Neural progenitor cell (in vitro differentiated cells): ENCODE results near the gene CDKN1A. TPM values are rescaled to one million over a fixed set of nuclear protein-coding genes. Genes with fewer than 3 reads are reported as not detected.

Experiments used
- DNase-seq: peaks from one replicate; pipeline ENCODE4 v3.0.0-alpha.2; 2016; ENCODE audit warnings: low spot score
- H2AFZ ChIP-seq: fragments of 200-600 bp; sonication (generic); replicated peaks from 2 replicates; pipeline ENCODE4 v1.6.1; 2016; ENCODE audit warnings: antibody characterized with exemption
- H3F3A ChIP-seq: fragments of 200-600 bp; sonication (generic); 2 replicates; pipeline ENCODE4 v1.6.1; 2016; ENCODE audit warnings: antibody characterized with exemption, low read depth
- H3K27ac ChIP-seq: fragments of 200-600 bp; sonication (generic); 2 replicates; pipeline ENCODE4 v1.5.1; 2016; ENCODE audit warnings: mild to moderate bottlenecking
- H3K27me3 ChIP-seq: fragments of 200-600 bp; sonication (generic); 2 replicates; pipeline ENCODE4 v1.6.1; 2016; ENCODE audit warnings: mild to moderate bottlenecking, moderate library complexity
- H3K36me3 ChIP-seq: fragments of 200-600 bp; sonication (generic); 2 replicates; pipeline ENCODE4 v1.5.1; 2016
- H3K4me1 ChIP-seq: fragments of 200-600 bp; sonication (generic); 2 replicates; pipeline ENCODE4 v1.6.1; 2016; ENCODE audit warnings: mixed run types
- H3K4me2 ChIP-seq: fragments of 200-600 bp; sonication (generic); 2 replicates; pipeline ENCODE4 v1.6.1; 2016
- H3K4me3 ChIP-seq: fragments of 200-600 bp; sonication (generic); 2 replicates; pipeline ENCODE4 v1.5.1; 2016
- H3K79me2 ChIP-seq: fragments of 200-600 bp; sonication (generic); 2 replicates; pipeline ENCODE4 v1.6.1; 2016; ENCODE audit warnings: low read depth
- H3K9ac ChIP-seq: fragments of 200-600 bp; sonication (generic); 2 replicates; pipeline ENCODE4 v1.6.1; 2016
- H3K9me3 ChIP-seq: fragments of 200-600 bp; sonication (generic); 2 replicates; pipeline ENCODE4 v1.5.1; 2016; ENCODE audit warnings: low read depth
- H4K20me1 ChIP-seq: fragments of 200-600 bp; sonication (generic); 2 replicates; pipeline ENCODE4 v1.6.1; 2016; ENCODE audit warnings: low read depth
- H3K27ac Mint-ChIP-seq: 3 replicates; pipeline ENCODE4 v1.8.0; 2021; ENCODE audit warnings: mixed read lengths
- H3K27me3 Mint-ChIP-seq: 2 replicates; pipeline ENCODE4 v1.8.0; 2022; ENCODE audit warnings: low read depth, mild to moderate bottlenecking, inconsistent platforms, moderate library complexity, mixed read lengths; ENCODE audit not compliant: insufficient read depth
- H3K36me3 Mint-ChIP-seq: 3 replicates; pipeline ENCODE4 v1.8.0; 2021; ENCODE audit warnings: mixed read lengths
- H3K4me1 Mint-ChIP-seq: 3 replicates; pipeline ENCODE4 v1.8.0; 2021; ENCODE audit warnings: mixed read lengths
- H3K4me3 Mint-ChIP-seq: 3 replicates; pipeline ENCODE4 v1.8.0; 2021; ENCODE audit warnings: mild to moderate bottlenecking, moderate library complexity, mixed read lengths
- H3K9me3 Mint-ChIP-seq: 3 replicates; pipeline ENCODE4 v1.8.0; 2020; ENCODE audit warnings: mixed read lengths
- EZH2 ChIP-seq: fragments of 200-600 bp; sonication (generic); IDR thresholded peaks from 2 replicates; pipeline ENCODE4 v1.6.1; 2017; ENCODE audit warnings: antibody characterized with exemption, mild to moderate bottlenecking, moderate library complexity
- EZH2phosphoT487 ChIP-seq: fragments of 200-600 bp; sonication (generic); IDR thresholded peaks from 2 replicates; pipeline ENCODE4 v1.6.1; 2017; ENCODE audit warnings: antibody characterized with exemption
- total RNA-seq: library from RNA; depleted of rRNA; stranded (reverse); fragments of >200 nt; gene quantifications from 2 replicates; pipeline ENCODE4 v1.2.3, GENCODE V29; 2015; ENCODE audit warnings: low replicate concordance
- TF ChIP-seq, protein P1 (sequence below): fragments of 200-600 bp; sonication (generic); IDR thresholded peaks from 2 replicates; pipeline ENCODE4 v1.5.1; 2017; ENCODE audit warnings: antibody characterized with exemption, mild to moderate bottlenecking

CDKN1A gene
- total RNA-seq, 1 donor from 2014 or later = 7.0 TPM

DNA sequence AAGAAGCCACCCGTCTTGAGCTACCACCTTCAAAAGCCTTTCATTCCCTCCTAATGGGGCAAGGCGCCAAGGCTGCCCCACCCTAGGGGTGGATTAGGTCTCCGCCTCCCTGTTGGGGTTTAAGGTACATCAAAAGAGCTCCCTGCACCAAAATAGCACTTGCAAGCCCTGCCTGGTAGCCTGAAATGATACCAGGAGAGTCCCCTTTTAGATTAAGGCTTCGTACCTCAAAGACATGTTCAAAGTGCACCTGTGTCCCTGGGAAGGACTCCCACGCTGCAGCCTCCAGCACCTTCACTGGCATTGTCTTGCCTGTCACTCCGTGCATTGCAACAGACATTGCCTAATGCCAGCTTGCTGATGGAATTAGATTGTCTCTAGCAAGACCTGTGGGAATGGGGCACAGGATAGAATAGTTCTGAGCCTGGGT lies 15.7 kb upstream of the CDKN1A start:
- Histone ChIP-seq H3K4me2 (peak overlapping the region; percentile 28), H3K4me3 (no peak overlapping the region), H3K9me3 (no peaks in the 10 kb centered on the region), H3K27ac (no peak overlapping the region), H4K20me1 (no peaks in the 10 kb centered on the region), H3K27me3 (peaks cover 21% of the 10 kb centered on the region), H2AFZ (no peak overlapping the region), H3K9ac (no peak overlapping the region), H3F3A (peaks cover 23% of the 10 kb centered on the region), H3K79me2 (no peaks in the 10 kb centered on the region), H3K36me3 (no peaks in the 10 kb centered on the region), H3K4me1 (peaks cover 29% of the 10 kb centered on the region)
- DNase-seq = no peak
- H3K27ac Mint-ChIP-seq = no peak overlapping the region
- no peaks in the 10 kb centered on the region for H3K27me3 Mint-ChIP-seq
- TF ChIP-seq EZH2phosphoT487 = no peak
- TF ChIP-seq, protein P1, sequence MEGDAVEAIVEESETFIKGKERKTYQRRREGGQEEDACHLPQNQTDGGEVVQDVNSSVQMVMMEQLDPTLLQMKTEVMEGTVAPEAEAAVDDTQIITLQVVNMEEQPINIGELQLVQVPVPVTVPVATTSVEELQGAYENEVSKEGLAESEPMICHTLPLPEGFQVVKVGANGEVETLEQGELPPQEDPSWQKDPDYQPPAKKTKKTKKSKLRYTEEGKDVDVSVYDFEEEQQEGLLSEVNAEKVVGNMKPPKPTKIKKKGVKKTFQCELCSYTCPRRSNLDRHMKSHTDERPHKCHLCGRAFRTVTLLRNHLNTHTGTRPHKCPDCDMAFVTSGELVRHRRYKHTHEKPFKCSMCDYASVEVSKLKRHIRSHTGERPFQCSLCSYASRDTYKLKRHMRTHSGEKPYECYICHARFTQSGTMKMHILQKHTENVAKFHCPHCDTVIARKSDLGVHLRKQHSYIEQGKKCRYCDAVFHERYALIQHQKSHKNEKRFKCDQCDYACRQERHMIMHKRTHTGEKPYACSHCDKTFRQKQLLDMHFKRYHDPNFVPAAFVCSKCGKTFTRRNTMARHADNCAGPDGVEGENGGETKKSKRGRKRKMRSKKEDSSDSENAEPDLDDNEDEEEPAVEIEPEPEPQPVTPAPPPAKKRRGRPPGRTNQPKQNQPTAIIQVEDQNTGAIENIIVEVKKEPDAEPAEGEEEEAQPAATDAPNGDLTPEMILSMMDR = no peak
- no peak for TF ChIP-seq EZH2
- no peaks in the 10 kb centered on the region for H3K36me3 Mint-ChIP-seq
- peaks cover 18% of the 10 kb centered on the region for H3K4me1 Mint-ChIP-seq
- H3K4me3 Mint-ChIP-seq = no peak overlapping the region
- H3K9me3 Mint-ChIP-seq = no peaks in the 10 kb centered on the region

DNA sequence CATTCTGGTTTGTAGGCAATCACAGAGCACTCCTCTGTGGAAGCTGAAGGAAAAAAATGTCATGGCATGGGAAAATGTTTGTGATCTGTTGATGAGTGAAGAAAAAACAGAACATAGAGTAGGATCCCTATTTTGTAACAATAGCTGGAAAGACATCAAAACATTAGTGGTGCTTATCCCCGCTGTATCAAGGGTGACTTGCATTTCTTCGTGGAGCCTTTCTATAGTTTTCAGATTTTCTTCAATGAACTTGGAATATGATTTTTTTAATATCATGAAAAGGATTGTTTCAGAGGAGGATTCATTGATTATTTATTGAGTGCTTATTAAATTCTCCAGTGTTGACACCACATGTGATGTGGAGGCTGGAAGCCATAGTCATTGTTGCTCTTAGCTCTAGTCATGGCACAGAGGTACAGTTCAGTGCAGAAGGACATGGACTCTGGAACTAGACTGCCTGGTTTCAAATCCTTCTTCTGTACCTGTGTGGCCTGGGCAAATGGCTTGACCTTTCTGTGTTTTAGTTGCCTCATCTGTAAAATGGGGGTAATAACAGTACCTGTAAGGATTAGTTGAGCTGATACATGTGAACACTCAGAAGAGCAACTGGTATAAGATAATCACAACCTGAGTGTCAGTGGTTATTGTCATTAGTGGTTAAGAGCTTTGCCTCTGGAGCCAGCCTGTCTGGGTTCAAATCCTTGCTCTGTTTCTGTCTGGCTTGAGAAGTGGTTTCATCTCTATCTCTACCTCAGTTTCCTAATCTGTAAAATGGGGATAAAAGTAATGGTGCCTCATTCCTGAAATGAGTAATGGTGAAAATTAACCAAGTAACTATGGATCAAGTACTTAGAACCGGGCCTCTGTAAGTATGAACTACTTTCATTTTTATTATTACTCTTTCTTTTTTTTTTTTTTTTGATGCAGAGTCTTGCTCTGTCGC lies 14.7 kb upstream of the CDKN1A start:
- H3F3A ChIP-seq = peaks cover 32% of the 10 kb centered on the region
- H3K4me3 ChIP-seq = no peak overlapping the region
- no peaks in the 10 kb centered on the region for H3K9me3 ChIP-seq
- no peak overlapping the region for H3K27ac Mint-ChIP-seq
- peaks cover 27% of the 10 kb centered on the region for H3K4me1 Mint-ChIP-seq
- no peaks in the 10 kb centered on the region for H3K27me3 Mint-ChIP-seq
- H4K20me1 ChIP-seq = no peaks in the 10 kb centered on the region
- no peak overlapping the region for H2AFZ ChIP-seq
- no peaks in the 10 kb centered on the region for H3K79me2 ChIP-seq
- H3K36me3 Mint-ChIP-seq = no peaks in the 10 kb centered on the region
- H3K27me3 ChIP-seq = peaks cover 21% of the 10 kb centered on the region
- H3K36me3 ChIP-seq = no peaks in the 10 kb centered on the region
- DNase-seq = no peak
- TF ChIP-seq EZH2phosphoT487 (no peak), EZH2 (no peak)
- TF ChIP-seq, protein P1 = no peak
- H3K9ac ChIP-seq = no peak overlapping the region
- H3K4me3 Mint-ChIP-seq = no peak overlapping the region
- H3K27ac ChIP-seq = no peak overlapping the region
- no peaks in the 10 kb centered on the region for H3K9me3 Mint-ChIP-seq
- H3K4me2 ChIP-seq = no peak overlapping the region
- peaks cover 38% of the 10 kb centered on the region for H3K4me1 ChIP-seq

DNA sequence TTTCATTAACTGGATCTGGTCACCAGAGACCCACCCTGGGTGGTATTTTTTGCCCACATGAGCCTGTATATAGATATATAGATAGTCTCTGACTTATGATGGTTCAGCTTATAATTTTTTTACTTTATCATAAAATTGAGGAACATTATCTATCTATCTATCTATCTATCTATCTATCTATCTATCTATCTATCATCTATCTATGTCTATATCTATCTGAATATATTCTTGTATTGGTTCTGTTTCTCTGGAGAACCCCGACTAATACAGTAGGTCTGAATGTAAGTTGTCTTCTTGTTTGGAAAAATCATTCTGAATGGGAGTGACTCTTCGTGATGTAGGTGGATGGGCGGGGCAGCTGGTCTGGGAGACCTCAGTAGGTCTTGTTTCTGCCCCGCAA lies 13.3 kb upstream of the CDKN1A start:
- H3K9me3 Mint-ChIP-seq = no peaks in the 10 kb centered on the region
- no peak overlapping the region for H3K27ac Mint-ChIP-seq
- H4K20me1 ChIP-seq = no peaks in the 10 kb centered on the region
- peaks cover 10% of the 10 kb centered on the region for H3K27me3 ChIP-seq
- H3K4me3 Mint-ChIP-seq = peak overlapping the region; percentile 8
- H3K9ac ChIP-seq = no peak overlapping the region
- H3K27me3 Mint-ChIP-seq = no peaks in the 10 kb centered on the region
- H3K36me3 ChIP-seq = no peaks in the 10 kb centered on the region
- no peaks in the 10 kb centered on the region for H3K9me3 ChIP-seq
- H3K36me3 Mint-ChIP-seq = no peaks in the 10 kb centered on the region
- DNase-seq = no peak
- H3K27ac ChIP-seq = no peak overlapping the region
- no peaks in the 10 kb centered on the region for H3K79me2 ChIP-seq
- H3K4me1 Mint-ChIP-seq = peaks cover 39% of the 10 kb centered on the region
- TF ChIP-seq EZH2phosphoT487 (no peak), EZH2 (no peak)
- peaks cover 32% of the 10 kb centered on the region for H3F3A ChIP-seq
- no peak overlapping the region for H2AFZ ChIP-seq
- no peak overlapping the region for H3K4me3 ChIP-seq
- H3K4me1 ChIP-seq = peaks cover 50% of the 10 kb centered on the region
- no peak overlapping the region for H3K4me2 ChIP-seq

DNA sequence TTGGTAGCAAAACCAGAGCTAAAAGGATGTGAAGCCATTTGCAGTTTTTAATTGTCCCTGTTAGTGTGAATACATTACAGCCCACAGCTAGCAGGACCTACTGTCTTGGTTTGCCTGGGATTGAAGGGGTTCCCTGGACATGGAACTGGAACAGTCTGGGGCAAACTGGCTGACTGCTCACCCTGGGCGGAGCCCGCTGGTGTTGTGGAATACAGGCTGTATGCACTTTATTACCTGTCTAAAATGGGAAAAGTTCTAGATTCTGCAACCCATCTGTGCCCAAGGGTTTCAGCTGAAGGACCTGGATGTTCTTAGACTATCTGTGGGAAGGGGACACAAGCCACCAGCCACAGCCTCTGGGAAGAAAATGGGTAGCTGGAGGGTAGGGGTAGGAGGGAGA lies 12.2 kb upstream of the CDKN1A start:
- Histone ChIP-seq H2AFZ (no peak overlapping the region), H3K4me1 (peaks cover 50% of the 10 kb centered on the region), H3K9ac (no peak overlapping the region), H3K4me2 (no peak overlapping the region), H3F3A (peaks cover 32% of the 10 kb centered on the region), H3K27me3 (no peaks in the 10 kb centered on the region), H3K79me2 (no peaks in the 10 kb centered on the region), H4K20me1 (no peaks in the 10 kb centered on the region), H3K4me3 (no peak overlapping the region), H3K36me3 (no peaks in the 10 kb centered on the region), H3K9me3 (no peaks in the 10 kb centered on the region), H3K27ac (no peak overlapping the region)
- Mint-ChIP-seq H3K27me3 (peaks cover 2% of the 10 kb centered on the region), H3K4me3 (no peak overlapping the region), H3K36me3 (no peaks in the 10 kb centered on the region), H3K27ac (peak overlapping the region; percentile 53), H3K9me3 (no peaks in the 10 kb centered on the region), H3K4me1 (peaks cover 44% of the 10 kb centered on the region)
- no peak for DNase-seq
- TF ChIP-seq EZH2phosphoT487 = no peak
- TF ChIP-seq EZH2 = no peak
- TF ChIP-seq, protein P1 = no peak
